HL-60 (cell line): ENCODE data around the gene CDK2.

Experiments
- POLR2AphosphoS5 ChIP-seq: IDR thresholded peaks from 2 replicates; pipeline ENCODE4 v1.6.1; 2012; ENCODE audit warnings: low read depth
- TF ChIP-seq, protein P1 (sequence below): IDR thresholded peaks from one replicate; pipeline ENCODE4 v1.5.1; 2011; ENCODE audit warnings: low read length, control low read depth, inconsistent platforms; ENCODE audit not compliant: insufficient read depth
- TF ChIP-seq, protein P2 (sequence below): IDR thresholded peaks from 2 replicates; pipeline ENCODE4 v1.6.1; 2012; ENCODE audit warnings: low read depth; ENCODE audit not compliant: insufficient replicate concordance

DNA sequence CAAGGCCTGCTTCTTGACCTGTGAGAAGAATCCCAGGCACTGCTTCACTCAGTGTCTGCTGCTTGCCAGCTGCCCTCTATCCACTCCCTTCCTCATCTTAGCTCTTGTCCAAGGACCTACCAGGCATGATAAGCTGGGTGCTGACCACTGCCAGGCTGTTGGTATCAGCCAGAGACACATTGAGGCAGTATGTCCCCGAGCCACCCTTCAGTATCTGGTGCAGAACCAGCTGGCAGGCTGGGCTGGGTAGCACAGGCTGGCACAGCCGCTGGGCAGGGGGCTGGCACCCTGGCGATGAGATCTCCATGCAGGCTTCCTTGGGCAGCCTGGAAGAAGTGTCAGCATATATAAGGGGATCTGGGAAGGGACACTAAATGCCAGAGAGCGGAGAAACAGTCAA lies 11.3 kb upstream of the CDK2 start:
- TF ChIP-seq POLR2AphosphoS5, result no peak
- TF ChIP-seq, protein P1, sequence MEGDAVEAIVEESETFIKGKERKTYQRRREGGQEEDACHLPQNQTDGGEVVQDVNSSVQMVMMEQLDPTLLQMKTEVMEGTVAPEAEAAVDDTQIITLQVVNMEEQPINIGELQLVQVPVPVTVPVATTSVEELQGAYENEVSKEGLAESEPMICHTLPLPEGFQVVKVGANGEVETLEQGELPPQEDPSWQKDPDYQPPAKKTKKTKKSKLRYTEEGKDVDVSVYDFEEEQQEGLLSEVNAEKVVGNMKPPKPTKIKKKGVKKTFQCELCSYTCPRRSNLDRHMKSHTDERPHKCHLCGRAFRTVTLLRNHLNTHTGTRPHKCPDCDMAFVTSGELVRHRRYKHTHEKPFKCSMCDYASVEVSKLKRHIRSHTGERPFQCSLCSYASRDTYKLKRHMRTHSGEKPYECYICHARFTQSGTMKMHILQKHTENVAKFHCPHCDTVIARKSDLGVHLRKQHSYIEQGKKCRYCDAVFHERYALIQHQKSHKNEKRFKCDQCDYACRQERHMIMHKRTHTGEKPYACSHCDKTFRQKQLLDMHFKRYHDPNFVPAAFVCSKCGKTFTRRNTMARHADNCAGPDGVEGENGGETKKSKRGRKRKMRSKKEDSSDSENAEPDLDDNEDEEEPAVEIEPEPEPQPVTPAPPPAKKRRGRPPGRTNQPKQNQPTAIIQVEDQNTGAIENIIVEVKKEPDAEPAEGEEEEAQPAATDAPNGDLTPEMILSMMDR, result no peak
- TF ChIP-seq, protein P2, sequence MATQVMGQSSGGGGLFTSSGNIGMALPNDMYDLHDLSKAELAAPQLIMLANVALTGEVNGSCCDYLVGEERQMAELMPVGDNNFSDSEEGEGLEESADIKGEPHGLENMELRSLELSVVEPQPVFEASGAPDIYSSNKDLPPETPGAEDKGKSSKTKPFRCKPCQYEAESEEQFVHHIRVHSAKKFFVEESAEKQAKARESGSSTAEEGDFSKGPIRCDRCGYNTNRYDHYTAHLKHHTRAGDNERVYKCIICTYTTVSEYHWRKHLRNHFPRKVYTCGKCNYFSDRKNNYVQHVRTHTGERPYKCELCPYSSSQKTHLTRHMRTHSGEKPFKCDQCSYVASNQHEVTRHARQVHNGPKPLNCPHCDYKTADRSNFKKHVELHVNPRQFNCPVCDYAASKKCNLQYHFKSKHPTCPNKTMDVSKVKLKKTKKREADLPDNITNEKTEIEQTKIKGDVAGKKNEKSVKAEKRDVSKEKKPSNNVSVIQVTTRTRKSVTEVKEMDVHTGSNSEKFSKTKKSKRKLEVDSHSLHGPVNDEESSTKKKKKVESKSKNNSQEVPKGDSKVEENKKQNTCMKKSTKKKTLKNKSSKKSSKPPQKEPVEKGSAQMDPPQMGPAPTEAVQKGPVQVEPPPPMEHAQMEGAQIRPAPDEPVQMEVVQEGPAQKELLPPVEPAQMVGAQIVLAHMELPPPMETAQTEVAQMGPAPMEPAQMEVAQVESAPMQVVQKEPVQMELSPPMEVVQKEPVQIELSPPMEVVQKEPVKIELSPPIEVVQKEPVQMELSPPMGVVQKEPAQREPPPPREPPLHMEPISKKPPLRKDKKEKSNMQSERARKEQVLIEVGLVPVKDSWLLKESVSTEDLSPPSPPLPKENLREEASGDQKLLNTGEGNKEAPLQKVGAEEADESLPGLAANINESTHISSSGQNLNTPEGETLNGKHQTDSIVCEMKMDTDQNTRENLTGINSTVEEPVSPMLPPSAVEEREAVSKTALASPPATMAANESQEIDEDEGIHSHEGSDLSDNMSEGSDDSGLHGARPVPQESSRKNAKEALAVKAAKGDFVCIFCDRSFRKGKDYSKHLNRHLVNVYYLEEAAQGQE, result no peak
